K562 (cell line): ENCODE measurements around the gene XPOT. TPM values are rescaled to one million over a fixed set of nuclear protein-coding genes. Genes with fewer than 3 reads are reported as not detected.

Experiments used
- CHD4 ChIP-seq: fragments of 200-600 bp; sonication (generic); IDR thresholded peaks from 3 replicates; pipeline ENCODE4 v1.6.1; 2012; ENCODE audit warnings: low read depth, mild to moderate bottlenecking, mixed read lengths, low read length, inconsistent platforms; ENCODE audit not compliant: insufficient read depth, insufficient replicate concordance, poor library complexity, severe bottlenecking
- CLOCK ChIP-seq: fragments of 250-450 bp; sonication (Bioruptor Pico); IDR thresholded peaks from 2 replicates; pipeline ENCODE4 v1.4.0; 2020; ENCODE audit warnings: mild to moderate bottlenecking, moderate library complexity, borderline replicate concordance
- DNMT1 ChIP-seq: fragments of 450-650 bp; IDR thresholded peaks from 2 replicates; pipeline ENCODE4 v1.6.1; 2016; ENCODE audit warnings: antibody characterized with exemption, mild to moderate bottlenecking
- FOXK1 ChIP-seq: sonication (generic); formaldehyde crosslinking; IDR thresholded peaks from 2 replicates; pipeline ENCODE4 v1.8.0; 2022; ENCODE audit warnings: missing genetic modification reagents, mild to moderate bottlenecking, borderline replicate concordance
- HDAC3 ChIP-seq: fragments of 450-650 bp; IDR thresholded peaks from 2 replicates; pipeline ENCODE4 v1.6.1; 2018; ENCODE audit warnings: borderline replicate concordance, mild to moderate bottlenecking, moderate library complexity; ENCODE audit not compliant: partially characterized antibody
- HMG20A ChIP-seq: fragments of 450-650 bp; formaldehyde crosslinking; conservative IDR thresholded peaks from 2 replicates; pipeline ENCODE4 v1.4.0; 2020; ENCODE audit warnings: mild to moderate bottlenecking, mixed read lengths
- HMGXB4 ChIP-seq: sonication (generic); formaldehyde crosslinking; IDR thresholded peaks from 2 replicates; pipeline ENCODE4 v1.8.1; 2023; ENCODE audit warnings: mild to moderate bottlenecking, missing genetic modification reagents
- HOMEZ ChIP-seq: fragments of 250-450 bp; sonication (Bioruptor Pico); IDR thresholded peaks from 2 replicates; pipeline ENCODE4 v1.4.0; 2020; ENCODE audit warnings: mild to moderate bottlenecking, moderate library complexity
- NFE2L1 ChIP-seq: fragments of 450-650 bp; IDR thresholded peaks from 2 replicates; pipeline ENCODE4 v1.6.1; 2016; ENCODE audit warnings: missing genetic modification characterization, low read depth, mild to moderate bottlenecking, missing compliant biosample characterization, moderate library complexity, borderline replicate concordance
- NR2C2 ChIP-seq, 2 experiments: fragments of 200-800 bp in 1 of 2; sonication (Bioruptor generic) in 1 of 2; sonication (generic) in 1 of 2; formaldehyde crosslinking in 1 of 2; IDR thresholded peaks; 2 replicates each; pipeline versions ENCODE4 v1.6.1 to v1.8.0; 2016 to 2022; ENCODE audit warnings: mild to moderate bottlenecking in 1 of 2, missing compliant biosample characterization in 1 of 2, missing genetic modification characterization in 1 of 2, missing genetic modification reagents in 1 of 2
- PURB ChIP-seq: sonication (generic); formaldehyde crosslinking; IDR thresholded peaks from 2 replicates; pipeline ENCODE4 v1.9.0; 2021; ENCODE audit warnings: low read depth, mild to moderate bottlenecking, missing genetic modification reagents
- RAD21 ChIP-seq, 2 experiments: fragments of 250-450 bp in 1 of 2; fragments of 450-650 bp in 1 of 2; sonication (Bioruptor Pico) in 1 of 2; formaldehyde crosslinking in 1 of 2; IDR thresholded peaks in 1 of 2; conservative IDR thresholded peaks in 1 of 2; 2 replicates each; pipeline versions ENCODE4 v1.4.0 to v1.8.0; 2020 to 2022; ENCODE audit warnings: mild to moderate bottlenecking in 2 of 2, moderate library complexity in 1 of 2
- SMAD1 ChIP-seq: fragments of 150-350 bp; IDR thresholded peaks from 2 replicates; pipeline ENCODE4 v1.6.1; 2014; ENCODE audit warnings: low read length, low read depth; ENCODE audit not compliant: partially characterized antibody
- SMARCE1 ChIP-seq: fragments of 450-650 bp; IDR thresholded peaks from 2 replicates; pipeline ENCODE4 v1.7.1; 2016; ENCODE audit warnings: mild to moderate bottlenecking
- ZBTB26 ChIP-seq: fragments of 450-650 bp; formaldehyde crosslinking; IDR thresholded peaks from 2 replicates; pipeline ENCODE4 v1.4.0; 2022; ENCODE audit warnings: missing genetic modification characterization
- ZNF134 ChIP-seq: fragments of 250-450 bp; sonication (Bioruptor Pico); conservative IDR thresholded peaks from 2 replicates; pipeline ENCODE4 v1.4.0; 2020
- ZNF239 ChIP-seq: fragments of 250-450 bp; sonication (Bioruptor Pico); IDR thresholded peaks from 2 replicates; pipeline ENCODE4 v1.4.0; 2020; ENCODE audit warnings: mild to moderate bottlenecking
- ZNF445 ChIP-seq: fragments of 250-450 bp; sonication (Bioruptor Pico); IDR thresholded peaks from 2 replicates; pipeline ENCODE4 v1.4.0; 2020; ENCODE audit warnings: low read depth, mild to moderate bottlenecking, moderate library complexity
- polyA plus RNA-seq, 8 experiments: library from polyadenylated mRNA; depleted of rRNA in 4 of 8; stranded (reverse) in 5 of 8; unstranded in 3 of 8; fragments of >200 nt; fragmentation: Nextera tagmentation in 2 of 8; fragmentation: Illumina TruSeq in 1 of 8; extraction: Ambion mirVana in 2 of 8; extraction: Trizol in 1 of 8; gene quantifications; 2 replicates each; pipeline versions ENCODE4 v1.2.1 to v1.2.3, GENCODE V29; 2011 to 2014; ENCODE audit warnings: inconsistent platforms in 1 of 8, missing spikeins in 1 of 8
- total RNA-seq, 7 experiments: library from RNA; depleted of rRNA in 6 of 7; stranded (reverse); fragments of >200 nt in 6 of 7; fragmentation: Illumina TruSeq in 2 of 7; extraction: Trizol in 2 of 7; gene quantifications; 2 replicates each; pipeline versions ENCODE4 v1.2.1 to v1.2.3, GENCODE V29; 2011 to 2021; ENCODE audit warnings: low replicate concordance in 1 of 7

Gene XPOT
- total and polyA plus RNA-seq, 9 of the 15 experiments (the other 6 are each of a cell fraction or from before 2014, with no cell fraction given) = 26.2 to 192 (median 102) TPM

GRCh38 chr12:64404470-64405256, 471 bp downstream of the XPOT start (continued):
- no peak for TF ChIP-seq CLOCK (CRISPR knock-in tag)
- TF ChIP-seq ZNF445 (CRISPR knock-in tag) = no peak
- TF ChIP-seq CHD4 = no peak
- TF ChIP-seq NFE2L1 (tag) = no peak
- TF ChIP-seq PURB (CRISPR knock-in tag) = no peak
- no peak for TF ChIP-seq HMG20A
- no peak for TF ChIP-seq RAD21 (CRISPR knock-in tag; conservative IDR thresholded peaks at IDR 0.05 in 1 of 2, IDR thresholded peaks at IDR 0.05 in 1 of 2)
- no peak for TF ChIP-seq ZNF239 (CRISPR knock-in tag)
- no peak for TF ChIP-seq ZBTB26 (CRISPR knock-in tag)
- no peak; the same call in 1 of the 2 replicates for TF ChIP-seq NR2C2 (CRISPR knock-in tag; IDR thresholded peaks at IDR 0.05)
- peak; percentile 87 for TF ChIP-seq NR2C2 (tag; IDR thresholded peaks at IDR 0.05)
- no peak; the same call in none of the 2 replicates for TF ChIP-seq SMARCE1
- TF ChIP-seq DNMT1 = no peak
- peak; percentile 74 for TF ChIP-seq SMAD1
- TF ChIP-seq HMGXB4 (CRISPR knock-in tag) = peak; percentile 92
- TF ChIP-seq ZNF134 = 0 out of 2 replicates have a peak, but pooled peaks have one; percentile 13
- peak; percentile 40; the same call in 1 of the 2 replicates for TF ChIP-seq HOMEZ (CRISPR knock-in tag)
- TF ChIP-seq FOXK1 = 0 out of 2 replicates have a peak, but pooled peaks have one; percentile 63
- TF ChIP-seq HDAC3 = no peak
